ENCODE data around the gene EPS8L3.

The EPS8L3 gene

DNA sequence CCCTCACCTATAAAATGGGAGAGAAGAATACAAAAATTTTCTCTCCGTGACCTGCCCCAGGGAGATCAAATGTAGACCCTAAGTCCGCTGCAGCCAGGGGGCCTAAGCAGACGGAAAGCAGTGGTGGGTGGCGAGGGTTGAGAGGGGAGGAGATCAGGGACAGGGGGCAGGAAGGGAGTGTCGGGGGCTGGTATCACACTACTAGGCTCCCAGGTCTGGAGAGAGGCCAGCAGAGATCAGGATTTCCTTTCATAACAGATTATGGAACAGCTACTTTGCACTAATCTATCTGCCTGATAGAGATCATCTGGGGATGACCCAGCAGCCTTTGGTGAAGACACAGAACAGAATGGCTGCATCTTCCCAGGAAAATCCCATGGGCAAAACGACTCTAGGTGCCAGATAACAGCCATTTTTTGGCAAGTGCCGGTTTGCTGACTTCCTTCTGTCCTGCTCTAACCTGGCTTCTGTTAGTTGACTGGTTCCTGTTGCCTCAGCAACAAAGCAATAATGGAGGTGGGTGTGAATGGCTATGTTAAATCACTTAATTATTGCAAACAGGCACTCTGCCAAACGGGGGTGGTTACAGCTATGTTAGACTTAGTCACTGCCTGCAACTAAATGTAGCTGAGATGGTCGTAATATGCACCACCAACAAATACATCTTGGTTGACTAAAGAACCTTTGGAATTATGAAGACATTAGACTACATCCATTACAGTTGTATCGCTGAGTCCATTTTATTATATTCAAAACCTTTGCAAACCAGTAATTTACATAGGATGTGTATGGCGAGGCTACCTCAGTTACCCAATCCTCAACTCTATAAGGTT, 30.0 kb upstream of the EPS8L3 start:
- DNase-seq: peak; percentile 38

GRCh38 chr1:109793089-109793485, 29.4 kb upstream of the EPS8L3 start:
- no peak for DNase-seq

- DNase-seq: no peak
Observed at GRCh38 chr1:109792056-109792831, 28.5 kb upstream of the EPS8L3 start.

DNA sequence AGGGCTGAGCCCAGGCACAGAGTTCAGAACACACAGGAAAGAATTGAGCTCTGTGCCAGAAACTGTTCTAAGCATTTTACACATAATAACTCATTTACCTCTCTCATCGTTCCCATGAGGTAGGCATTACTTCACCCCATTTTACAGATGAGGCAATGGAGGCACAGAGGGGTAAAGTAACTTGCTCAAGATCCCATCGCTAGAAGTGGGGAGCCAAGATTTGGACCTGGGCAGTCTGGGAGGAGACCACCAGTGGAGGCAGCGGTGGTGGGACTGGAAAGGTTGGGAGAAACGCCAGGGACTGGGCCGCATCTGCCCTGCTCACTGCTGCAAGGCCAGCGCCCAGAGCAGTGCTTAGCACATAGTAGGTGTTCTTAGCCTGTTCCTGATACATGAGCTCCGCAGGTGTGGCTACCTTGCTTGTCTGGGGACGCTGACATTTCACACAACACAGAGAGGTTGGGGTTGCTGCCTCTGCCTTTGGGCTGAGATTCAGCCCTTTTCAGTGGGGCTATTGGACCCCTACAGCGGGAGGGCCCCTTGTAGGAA, 27.8 kb upstream of the EPS8L3 start:
- no peak for DNase-seq

- peak; percentile 77 for DNase-seq
Observed at GRCh38 chr1:109790735-109791494, 27.2 kb upstream of the EPS8L3 start.

GRCh38 chr1:109790329-109790728, 26.6 kb upstream of the EPS8L3 start:
- no peak for DNase-seq

DNA sequence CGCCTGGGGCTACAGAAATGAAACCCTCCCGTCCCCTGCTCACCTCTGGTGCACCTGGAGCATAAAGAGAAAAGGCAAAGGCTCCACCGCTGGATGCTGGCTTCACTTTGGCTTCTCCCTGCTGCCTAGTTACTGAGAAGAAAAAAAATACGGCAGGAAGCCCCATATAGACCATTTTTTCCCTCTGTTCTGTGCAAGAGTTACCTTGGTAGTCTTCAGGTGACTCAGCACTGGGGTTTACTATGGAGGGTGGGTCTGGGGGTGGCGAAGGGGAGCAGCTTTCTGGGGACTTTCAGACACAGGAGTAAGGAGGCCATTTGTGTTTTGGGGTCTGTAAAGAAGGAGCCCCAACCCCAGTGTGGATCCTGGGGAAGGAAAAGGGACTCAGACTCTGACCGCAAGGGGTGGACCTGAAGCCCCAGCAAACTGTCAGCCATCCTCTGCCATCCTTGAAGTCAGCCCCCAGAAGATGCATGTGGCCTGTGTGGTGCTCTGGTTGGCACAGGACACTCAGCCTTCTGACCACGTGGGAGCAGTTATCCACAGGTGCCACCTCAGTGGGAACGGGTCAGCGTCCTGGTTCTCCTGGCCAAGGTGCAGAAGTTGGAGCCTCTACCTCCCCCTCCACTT, 25.9 kb upstream of the EPS8L3 start:
- no peak for DNase-seq

GRCh38 chr1:109788695-109789521, 25.2 kb upstream of the EPS8L3 start:
- no peak for DNase-seq

DNA sequence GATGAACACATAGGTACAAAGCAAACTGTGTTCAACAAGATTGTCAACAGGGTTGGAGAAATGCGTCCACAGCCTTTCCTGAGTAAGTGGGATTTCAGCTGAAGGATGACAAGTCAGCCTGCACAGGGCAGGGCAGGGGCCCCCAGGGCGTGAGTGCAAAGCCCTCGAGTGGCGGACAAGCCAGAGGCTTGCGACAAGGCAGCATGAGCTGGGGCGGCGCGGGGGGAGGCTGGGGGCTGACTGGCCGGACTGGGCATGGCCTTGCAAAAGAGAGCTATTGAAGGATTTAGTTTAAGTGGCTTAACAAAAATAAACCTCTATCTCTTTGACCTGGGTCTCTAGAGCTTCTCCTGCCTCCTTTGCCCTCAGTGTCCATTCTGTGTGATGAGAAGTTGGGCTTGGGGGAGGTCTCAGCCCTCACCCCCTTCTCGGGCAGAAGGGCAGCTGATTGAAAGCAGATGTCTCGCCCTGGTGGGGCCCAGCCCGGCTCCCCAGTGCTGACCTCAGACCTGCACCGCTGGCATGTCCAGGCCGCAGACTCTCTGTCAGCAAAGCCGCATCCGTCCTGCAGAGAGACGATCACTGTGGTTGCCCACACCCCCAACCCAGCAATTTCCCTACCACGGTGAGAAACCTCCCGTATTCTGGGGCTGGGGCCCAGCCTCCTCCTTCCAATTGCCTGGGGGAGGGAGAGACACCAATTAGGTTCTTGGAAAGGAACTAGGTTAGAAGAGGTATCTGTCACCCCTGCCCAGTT, 24.3 kb upstream of the EPS8L3 start:
- DNase-seq: peak; percentile 17

DNA sequence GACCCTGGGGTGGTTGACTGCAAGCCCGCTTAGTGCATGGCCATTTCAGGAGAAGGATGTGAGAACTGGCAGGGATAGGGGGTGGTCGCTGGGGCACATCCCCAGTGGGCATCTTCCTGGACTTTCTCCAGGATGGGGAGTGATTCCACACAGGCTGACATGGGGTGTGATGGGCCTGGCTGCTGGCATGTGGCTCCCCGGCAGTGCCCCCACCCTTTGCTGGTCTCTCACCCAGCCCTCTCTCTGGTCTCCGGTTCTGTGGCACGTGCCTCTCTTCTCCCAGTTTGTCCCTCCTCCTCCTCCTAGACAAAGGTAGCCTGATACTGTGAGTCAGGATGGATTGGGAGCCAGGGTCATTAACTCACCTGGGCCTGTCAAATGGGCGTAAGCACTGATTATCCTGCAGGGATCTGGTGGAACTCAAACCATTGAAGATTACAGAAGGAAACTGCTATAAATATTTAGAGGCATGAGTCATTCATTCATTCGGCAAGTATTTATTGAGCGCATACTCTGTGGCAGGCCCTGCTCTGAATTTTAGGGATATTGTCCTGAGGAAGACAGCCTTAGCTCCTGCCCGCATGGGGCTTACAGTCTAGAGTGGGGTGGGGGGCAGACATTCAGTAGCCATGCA, 23.6 kb upstream of the EPS8L3 start:
- no peak for DNase-seq

DNA sequence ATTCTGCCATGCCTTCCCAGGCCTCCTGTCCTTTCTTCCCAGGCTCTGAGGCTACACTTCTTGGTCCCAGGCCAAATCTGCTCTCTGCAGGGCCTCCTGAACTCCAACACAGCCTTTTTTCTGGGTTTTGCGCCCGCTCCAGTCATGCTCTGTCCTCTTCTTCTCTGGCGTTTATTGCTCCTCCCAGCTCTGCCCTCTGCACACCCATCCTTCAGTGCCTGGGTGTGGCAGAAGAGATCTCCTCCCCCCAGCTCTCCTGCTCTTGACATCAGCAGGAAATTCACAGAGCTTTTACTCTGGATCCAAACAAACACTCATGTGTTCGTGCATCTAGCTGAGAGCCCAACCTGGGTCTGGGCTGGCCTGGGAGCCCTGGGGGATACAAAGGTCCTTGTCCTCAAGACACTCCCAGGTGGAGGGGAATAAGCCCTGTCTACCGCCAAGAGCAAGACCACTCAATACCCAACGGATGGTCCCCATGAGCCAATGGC, 22.9 kb upstream of the EPS8L3 start:
- DNase-seq: no peak

DNA sequence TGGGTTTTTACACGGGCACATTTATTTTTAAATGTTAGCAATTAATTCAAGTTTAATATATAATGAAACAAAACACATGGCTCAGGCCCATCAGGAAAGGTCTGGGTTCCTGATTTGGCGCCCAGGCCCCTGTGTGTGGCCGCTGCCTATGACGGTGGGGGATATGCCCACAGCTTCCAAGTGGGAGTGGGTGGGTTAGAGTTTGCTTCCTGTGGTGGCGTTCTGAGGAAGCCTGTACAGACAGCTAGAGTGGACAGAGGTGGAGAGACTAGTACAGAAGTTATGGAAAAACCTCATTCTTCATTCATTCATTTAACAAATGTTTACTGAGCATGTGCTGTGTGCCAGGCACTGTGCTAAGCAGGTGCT, 22.4 kb upstream of the EPS8L3 start:
- DNase-seq: no peak

DNA sequence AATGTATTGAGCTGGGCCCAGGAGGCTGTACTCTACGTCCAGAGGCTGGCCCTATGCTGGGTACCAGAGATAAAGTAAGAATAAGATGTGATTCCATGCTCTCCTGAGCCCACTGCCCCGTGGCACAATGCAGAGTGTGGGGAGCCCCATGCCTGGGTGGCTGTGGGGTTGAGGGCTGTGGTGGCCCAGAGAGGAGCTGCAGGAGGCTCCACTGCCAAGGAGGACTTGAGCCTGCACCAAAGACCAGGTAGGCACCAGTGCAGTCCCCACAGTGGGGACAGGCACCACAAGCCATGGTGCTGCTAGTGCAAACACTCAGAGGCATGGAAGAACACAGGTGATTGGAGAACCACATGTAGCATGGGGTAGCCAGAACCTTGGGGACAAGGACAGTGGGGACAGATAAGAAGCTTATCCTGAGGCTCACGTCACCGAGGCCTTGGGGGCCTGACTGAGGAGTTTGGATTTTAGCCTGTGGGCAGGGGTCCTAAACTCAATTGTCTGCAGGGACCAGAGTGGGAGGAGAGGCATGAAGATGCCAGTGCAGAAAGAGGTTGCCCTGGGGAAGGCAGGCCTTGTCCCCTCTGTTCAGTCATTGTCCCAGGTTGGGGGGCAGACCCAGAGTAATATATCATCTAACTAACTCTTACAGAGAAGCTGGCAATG, 21.9 kb upstream of the EPS8L3 start:
- DNase-seq: no peak

GRCh38 chr1:109784551-109785252, 21.0 kb upstream of the EPS8L3 start:
- no peak for DNase-seq

- DNase-seq: no peak
Observed at GRCh38 chr1:109783436-109783835, 19.7 kb upstream of the EPS8L3 start.

DNA sequence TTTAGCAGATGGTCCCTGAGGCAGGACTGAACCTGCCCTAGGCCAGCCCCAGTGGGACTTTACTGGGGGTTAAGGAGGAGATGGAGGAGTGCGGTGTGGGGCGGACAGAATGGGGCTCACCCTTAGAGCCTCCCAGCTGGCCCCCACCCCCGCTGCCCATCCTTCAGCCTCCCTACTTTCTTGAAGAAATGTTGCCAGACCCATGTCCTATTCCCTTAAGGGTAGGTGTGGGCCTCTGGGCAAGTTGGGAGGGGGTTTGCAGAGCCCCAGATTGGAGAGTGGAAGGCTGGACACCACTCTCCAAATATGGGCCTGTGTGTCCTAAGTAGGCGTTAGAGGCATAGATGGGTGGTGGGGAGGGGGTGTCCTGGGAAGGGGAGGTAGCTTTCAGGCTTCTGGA, 19.2 kb upstream of the EPS8L3 start:
- no peak for DNase-seq

DNA sequence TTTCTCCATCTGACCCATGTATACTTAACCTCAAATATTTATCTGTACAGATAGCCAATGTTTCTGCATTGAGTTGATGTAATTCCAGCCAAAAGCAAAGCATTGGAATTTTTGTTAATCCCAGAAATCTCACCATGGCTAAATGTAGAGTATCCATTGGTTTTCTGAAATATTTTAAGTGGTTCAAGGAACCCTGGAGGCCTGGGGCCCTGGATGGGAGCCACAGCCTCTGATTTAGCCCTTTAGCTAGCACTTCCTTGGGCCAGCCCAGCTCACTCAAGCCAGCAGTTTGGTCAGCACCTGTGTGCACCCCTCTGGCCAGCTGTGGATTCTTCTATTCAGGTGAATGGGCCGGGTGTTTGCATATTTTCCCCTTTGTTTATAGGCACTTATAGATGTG, 18.8 kb upstream of the EPS8L3 start:
- DNase-seq: no peak

DNA sequence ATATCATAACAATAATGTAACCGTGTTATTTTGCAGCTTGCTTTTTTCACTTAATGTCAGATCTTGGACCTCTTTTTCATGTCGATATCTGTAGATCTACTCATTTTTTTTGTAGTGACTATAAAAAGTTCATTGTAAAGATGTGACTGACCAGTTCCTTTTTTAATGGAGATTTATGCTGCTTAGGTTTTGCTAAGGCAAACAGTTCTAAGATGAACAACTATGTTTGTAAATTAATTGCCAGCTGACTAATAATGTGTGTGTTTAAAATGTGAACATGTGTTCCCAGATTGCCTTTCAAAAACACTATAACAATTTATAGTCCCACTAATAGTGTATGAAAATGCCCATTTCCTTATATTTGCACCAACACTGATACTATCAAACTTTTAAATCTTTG, 18.1 kb upstream of the EPS8L3 start:
- no peak for DNase-seq

DNA sequence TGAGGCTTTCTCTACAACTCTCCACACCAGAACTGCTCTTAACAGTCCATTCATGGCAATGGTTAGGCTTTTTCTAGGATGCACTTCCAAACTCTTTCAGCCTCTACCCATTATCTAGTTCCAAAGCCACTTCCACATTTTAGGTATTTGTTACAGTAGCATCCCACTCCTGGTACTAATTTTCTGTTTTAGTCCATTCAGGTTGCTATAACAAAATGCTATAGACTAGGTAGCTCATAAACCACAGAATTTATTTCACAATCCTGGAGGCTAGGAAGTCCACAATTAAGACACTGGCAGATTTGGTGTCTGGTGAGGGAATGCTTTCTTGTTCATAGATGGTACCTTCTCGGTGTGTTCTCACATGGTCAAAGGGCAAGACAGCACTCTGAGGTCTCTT, 17.3 kb upstream of the EPS8L3 start:
- DNase-seq: no peak

Data from CD4-positive, alpha-beta T cell treated with Interferon gamma for 1 hour (primary cell).